Ovary (tissue), 3 donors: ENCODE data around the gene CDNF.

Source experiments
- EP300 ChIP-seq: sonication (generic); formaldehyde crosslinking; IDR thresholded peaks from one replicate; pipeline ENCODE4 v1.6.1; 2017; ENCODE audit warnings: antibody characterized with exemption
- POLR2A ChIP-seq: fragments of 450-650 bp; IDR thresholded peaks from one replicate; pipeline ENCODE4 v1.6.1; 2017; ENCODE audit warnings: antibody characterized with exemption, mild to moderate bottlenecking, moderate library complexity
- TF ChIP-seq, protein P1 (sequence below), 3 donors: fragments of 450-650 bp in 2 of 3; fragments of 200-600 bp in 1 of 3; IDR thresholded peaks; one replicate each; pipeline versions ENCODE4 v1.5.1 to v1.8.0; 2016 to 2022; ENCODE audit warnings: antibody characterized with exemption in 3 of 3, mild to moderate bottlenecking in 1 of 3
- donor health status: DM: no; HTN: no; CAD: no.

DNA sequence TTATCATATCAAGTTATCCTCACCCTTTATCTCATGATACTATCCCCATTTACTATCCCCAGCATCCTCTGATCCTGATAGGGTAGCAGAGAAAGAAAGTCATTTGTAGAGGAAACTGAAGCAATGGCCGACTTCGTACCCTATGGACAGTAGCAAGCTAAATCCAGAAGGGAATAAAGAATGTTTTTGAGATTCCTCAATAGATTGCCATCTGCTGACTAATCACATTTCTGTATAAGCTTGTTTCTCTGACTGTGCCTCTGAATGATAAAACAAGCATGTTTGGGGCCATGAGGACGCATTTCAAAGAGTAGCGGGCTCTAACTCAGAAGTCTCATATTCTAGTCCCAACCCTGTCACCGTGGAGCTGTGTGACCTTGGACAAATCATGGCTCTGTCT, 49.9 kb downstream of the CDNF start:
- no peak for TF ChIP-seq POLR2A
- TF ChIP-seq, protein P1, sequence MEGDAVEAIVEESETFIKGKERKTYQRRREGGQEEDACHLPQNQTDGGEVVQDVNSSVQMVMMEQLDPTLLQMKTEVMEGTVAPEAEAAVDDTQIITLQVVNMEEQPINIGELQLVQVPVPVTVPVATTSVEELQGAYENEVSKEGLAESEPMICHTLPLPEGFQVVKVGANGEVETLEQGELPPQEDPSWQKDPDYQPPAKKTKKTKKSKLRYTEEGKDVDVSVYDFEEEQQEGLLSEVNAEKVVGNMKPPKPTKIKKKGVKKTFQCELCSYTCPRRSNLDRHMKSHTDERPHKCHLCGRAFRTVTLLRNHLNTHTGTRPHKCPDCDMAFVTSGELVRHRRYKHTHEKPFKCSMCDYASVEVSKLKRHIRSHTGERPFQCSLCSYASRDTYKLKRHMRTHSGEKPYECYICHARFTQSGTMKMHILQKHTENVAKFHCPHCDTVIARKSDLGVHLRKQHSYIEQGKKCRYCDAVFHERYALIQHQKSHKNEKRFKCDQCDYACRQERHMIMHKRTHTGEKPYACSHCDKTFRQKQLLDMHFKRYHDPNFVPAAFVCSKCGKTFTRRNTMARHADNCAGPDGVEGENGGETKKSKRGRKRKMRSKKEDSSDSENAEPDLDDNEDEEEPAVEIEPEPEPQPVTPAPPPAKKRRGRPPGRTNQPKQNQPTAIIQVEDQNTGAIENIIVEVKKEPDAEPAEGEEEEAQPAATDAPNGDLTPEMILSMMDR (IDR thresholded peaks at IDR 0.05) = no peak
- no peak for TF ChIP-seq EP300
